ENCODE data around the gene ESPN.

The ESPN gene

GRCh38 chr1:6464514-6464836, 39.9 kb downstream of the ESPN start:
- no peak for DNase-seq (ENCODE audit: low read depth, low spot score)

GRCh38 chr1:6464915-6465314, 40.3 kb downstream of the ESPN start:
- no peak for DNase-seq (ENCODE audit: low read depth, low spot score)

- DNase-seq (ENCODE audit: low read depth, low spot score) = peak; percentile 7
These were observed 41.0 kb downstream of the ESPN start for GRCh38 chr1:6465461-6466005.

- DNase-seq (ENCODE audit: low read depth, low spot score) = peak; percentile 32
These were observed 41.4 kb downstream of the ESPN start, which contains the start of gene TNFRSF25 for GRCh38 chr1:6466023-6466422. TNFRSF25 (minus strand) TSS chr1:6466173; CDS start chr1:6466107, 66 bp downstream.

- DNase-seq (ENCODE audit: low read depth, low spot score) = no peak
These were observed 42.2 kb downstream of the ESPN start for GRCh38 chr1:6466751-6467150.

- DNase-seq (ENCODE audit: low read depth, low spot score) = no peak
These were observed 42.6 kb downstream of the ESPN start for GRCh38 chr1:6467224-6467623.

- DNase-seq (ENCODE audit: low read depth, low spot score) = no peak
These were observed 43.4 kb downstream of the ESPN start for GRCh38 chr1:6467744-6468688.

- DNase-seq (ENCODE audit: low read depth, low spot score) = no peak
These were observed 44.3 kb downstream of the ESPN start for GRCh38 chr1:6468729-6469461.

GRCh38 chr1:6470132-6471085, 45.8 kb downstream of the ESPN start:
- DNase-seq (ENCODE audit: low read depth, low spot score) = no peak

GRCh38 chr1:6471086-6471969, 46.8 kb downstream of the ESPN start:
- no peak for DNase-seq (ENCODE audit: low read depth, low spot score)

GRCh38 chr1:6471970-6472368, 47.4 kb downstream of the ESPN start:
- no peak for DNase-seq (ENCODE audit: low read depth, low spot score)

GRCh38 chr1:6472391-6472790, 47.8 kb downstream of the ESPN start:
- no peak for DNase-seq (ENCODE audit: low read depth, low spot score)

GRCh38 chr1:6473156-6473555, 48.6 kb downstream of the ESPN start:
- DNase-seq (ENCODE audit: low read depth, low spot score) = no peak

- DNase-seq (ENCODE audit: low read depth, low spot score) = no peak
These were observed 49.6 kb downstream of the ESPN start for GRCh38 chr1:6473974-6474814.

GRCh38 chr1:6474815-6475282, 50.3 kb downstream of the ESPN start:
- DNase-seq (ENCODE audit: low read depth, low spot score) = no peak

GRCh38 chr1:6475381-6476133, 51.0 kb downstream of the ESPN start:
- DNase-seq (ENCODE audit: low read depth, low spot score) = no peak

GRCh38 chr1:6476483-6476882, 51.9 kb downstream of the ESPN start:
- DNase-seq (ENCODE audit: low read depth, low spot score) = no peak

- no peak for DNase-seq (ENCODE audit: low read depth, low spot score)
These were observed 52.7 kb downstream of the ESPN start for GRCh38 chr1:6477039-6477820.
